ENCODE measurements around the gene HPSE2. TPM values are rescaled to one million over a fixed set of nuclear protein-coding genes. Genes with fewer than 3 reads are reported as not detected.
"Not testable (repeated sequence)": the region's sequence is repeated elsewhere in the genome, so short reads cannot be mapped to it uniquely, and the experiment has no call there.

HPSE2 gene
- total and polyA plus RNA-seq, 2 of the 8 experiments (the other 6 are each of a cell fraction or from before 2014, with no cell fraction given) = 0.41 to 0.58 TPM

DNA sequence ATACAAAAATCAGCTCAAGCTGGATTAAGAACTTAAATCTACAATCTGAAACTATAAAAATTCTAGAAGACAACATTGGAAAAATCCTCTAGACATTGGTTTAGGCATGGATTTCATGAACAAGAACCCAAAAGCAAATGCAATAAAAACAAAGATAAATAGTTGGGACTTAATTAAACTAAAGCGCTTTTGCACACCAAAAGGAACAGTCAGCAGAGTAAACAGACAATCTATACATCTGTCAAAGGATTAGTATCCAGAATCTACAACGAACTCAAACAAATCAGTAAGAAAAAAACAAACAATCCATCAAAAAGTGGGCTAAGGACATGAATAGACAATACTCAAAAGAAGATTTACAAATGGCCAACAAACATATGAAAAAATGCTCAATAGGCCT lies 733.1 kb downstream of the HPSE2 start:
- H3K27ac ChIP-seq (ENCODE audit: low read depth, low read length); H3K18ac ChIP-seq (ENCODE audit: extremely low read depth, low read length); H2BK12ac ChIP-seq (ENCODE audit: low read depth, low read length); POLR2A ChIA-PET (ENCODE audit: partially characterized antibody); H3K79me2 ChIP-seq (ENCODE audit: control insufficient read depth in 1 of 2, insufficient read depth in 2 of 2, low read length in 2 of 2); H4K8ac ChIP-seq (ENCODE audit: extremely low read depth, insufficient read depth, low read length); H3K4me3 ChIP-seq (ENCODE audit: extremely low read depth in 1 of 4, insufficient read depth in 2 of 4, low read depth in 3 of 4, low read length in 4 of 4); H2AFZ ChIP-seq (ENCODE audit: low read length); H2BK20ac ChIP-seq (ENCODE audit: low read length); H2AK5ac ChIP-seq (ENCODE audit: low read depth, low read length); H3K27me3 ChIP-seq (replicated peaks in 1 of 4; ENCODE audit: control insufficient read depth in 3 of 4, extremely low read depth in 1 of 4, insufficient read depth in 3 of 4, low read length in 3 of 4); H4K20me1 ChIP-seq (replicated peaks in 1 of 2; ENCODE audit: control insufficient read depth in 1 of 2, insufficient read depth in 2 of 2, low read length in 2 of 2); H3K9me3 ChIP-seq (ENCODE audit: insufficient read depth in 2 of 2, low read depth in 1 of 2, low read length in 1 of 2); H3K14ac ChIP-seq (ENCODE audit: insufficient read length); H3K4ac ChIP-seq (replicated peaks; ENCODE audit: insufficient read length, low read depth, low read length); H3K36me3 ChIP-seq (ENCODE audit: control insufficient read depth in 2 of 4, insufficient read depth in 4 of 4, low read length in 3 of 4); H2BK5ac ChIP-seq (ENCODE audit: low read depth, low read length); FAIRE-seq; H3K23ac ChIP-seq (ENCODE audit: insufficient read length); DNase-seq (ENCODE audit: low read depth in 1 of 2, low spot score in 2 of 2); H3K4me1 ChIP-seq (replicated peaks in 1 of 4; ENCODE audit: control insufficient read depth in 3 of 4, insufficient read depth in 4 of 4, low read length in 3 of 4); H4K91ac ChIP-seq (replicated peaks; ENCODE audit: insufficient read length, low read length); H3K9ac ChIP-seq (replicated peaks in 1 of 4; ENCODE audit: extremely low read depth in 1 of 4, low read depth in 3 of 4, low read length in 3 of 4); H3K23me2 ChIP-seq (ENCODE audit: low read depth, low read length); H3K56ac ChIP-seq (replicated peaks; ENCODE audit: insufficient read length, low read depth, low read length); CTCF ChIA-PET (ENCODE audit: partially characterized antibody); H4K5ac ChIP-seq (ENCODE audit: insufficient read length, low read depth, low read length); H2BK120ac ChIP-seq (replicated peaks; ENCODE audit: low read depth, low read length); H2BK15ac ChIP-seq (ENCODE audit: low read length); H3K4me2 ChIP-seq (ENCODE audit: insufficient read depth in 1 of 2, low read depth in 2 of 2, low read length in 2 of 2); H3K79me1 ChIP-seq (ENCODE audit: low read depth, low read length): not testable (repeated sequence)
- WGBS, 2 experiments (ENCODE audit: extremely low coverage in 1 of 2, insufficient coverage in 1 of 2, insufficient read length in 1 of 2, insufficient replicate concordance in 2 of 2, low coverage in 1 of 2, low lambda C conversion rate in 2 of 2, missing lambda C conversion rate in 1 of 2) = 95% methylated on average over 2 of the region's 2 CpGs; no CpG with 5 or more reads in 1 of the 2 experiments

All from H1 (cell line).